IMR-90 (cell line): ENCODE data around the gene ENDOV.

ENCODE experiments used
- CTCF ChIP-seq: conservative IDR thresholded peaks from 2 replicates; pipeline ENCODE4 v1.5.1; 2012; ENCODE audit warnings: mild to moderate bottlenecking, low read depth, low read length, improper control_type of control experiment
- POLR2A ChIP-seq: IDR thresholded peaks from 2 replicates; pipeline ENCODE4 v1.6.1; 2012; ENCODE audit warnings: mild to moderate bottlenecking, low read depth, low read length
- RFX5 ChIP-seq: IDR thresholded peaks from 2 replicates; pipeline ENCODE4 v1.8.0; 2012; ENCODE audit warnings: low read depth, mild to moderate bottlenecking, low read length, moderate library complexity

- TF ChIP-seq CTCF (no peak), POLR2A (no peak), RFX5 (no peak)
These were observed 67.0 kb downstream of the ENDOV start for GRCh38 chr17:80482058-80482318.
